T-helper 1 cell (primary cell): ENCODE measurements around the gene ARID5B.
"Not testable (repeated sequence)": the region's sequence is repeated elsewhere in the genome, so short reads cannot be mapped to it uniquely, and the experiment has no call there.

Experiments used
- DNase-seq, 5 donors: peaks; one replicate each; pipeline ENCODE4 v3.0.0-alpha.2; 2012 to 2020

ARID5B gene

DNA sequence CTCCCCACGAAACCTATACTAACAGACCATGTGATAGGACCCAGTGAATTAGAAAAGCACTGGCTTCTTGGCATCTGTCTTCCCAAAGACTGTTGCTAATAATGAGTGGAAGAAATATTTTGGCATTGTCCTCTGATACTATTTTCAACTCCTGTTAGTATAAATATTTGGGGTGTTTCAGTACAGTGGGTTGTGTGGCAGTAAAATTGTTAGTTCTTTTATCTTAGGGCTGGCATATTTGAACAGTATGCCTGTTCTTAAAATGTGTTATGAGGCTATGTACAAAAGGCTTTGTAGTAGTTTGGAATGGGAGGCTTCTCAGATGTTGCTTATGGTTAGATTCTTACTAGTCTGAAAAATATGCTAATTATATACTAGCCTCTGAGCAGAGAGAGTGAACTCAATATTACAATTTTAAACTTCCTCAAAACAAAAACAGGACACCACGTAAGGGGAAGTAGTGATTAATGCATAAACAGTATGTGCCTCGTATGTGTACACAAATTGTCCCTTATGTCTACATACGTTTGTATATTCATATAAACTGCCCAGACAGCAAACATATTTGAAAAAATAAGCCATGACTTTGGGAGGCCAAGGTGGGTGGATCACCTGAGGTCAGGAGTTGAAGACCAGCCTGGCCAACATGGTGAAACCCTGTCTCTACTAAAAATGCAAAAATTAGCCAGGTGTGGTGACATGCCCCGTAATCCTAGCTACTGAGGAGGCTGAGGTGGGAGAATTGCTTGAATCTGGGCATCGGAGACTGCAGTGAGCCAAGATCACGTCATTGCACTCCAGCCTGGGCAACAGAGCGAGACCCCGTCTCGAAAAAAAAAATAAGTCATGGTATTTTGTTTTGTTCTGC, 115.4 kb downstream of the ARID5B start:
- no peak for DNase-seq

DNA sequence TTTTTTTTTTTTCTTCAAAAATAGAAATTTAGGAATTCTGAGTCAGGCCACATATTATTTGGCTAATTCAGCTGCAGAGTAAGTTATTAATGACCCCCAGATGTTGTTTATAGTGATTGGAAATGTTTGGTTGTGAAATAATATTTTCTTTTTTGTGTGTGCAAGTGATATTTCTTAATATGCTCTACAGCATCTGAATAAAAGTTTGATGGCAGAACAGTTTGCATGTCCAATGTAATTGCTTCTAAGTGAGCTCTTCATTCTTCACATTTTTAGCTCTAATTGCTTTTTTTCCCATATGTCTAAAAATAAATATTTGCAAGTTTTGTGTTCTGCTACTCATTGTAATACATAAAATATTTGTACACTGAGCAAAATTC, 116.0 kb downstream of the ARID5B start:
- DNase-seq = no peak

DNA sequence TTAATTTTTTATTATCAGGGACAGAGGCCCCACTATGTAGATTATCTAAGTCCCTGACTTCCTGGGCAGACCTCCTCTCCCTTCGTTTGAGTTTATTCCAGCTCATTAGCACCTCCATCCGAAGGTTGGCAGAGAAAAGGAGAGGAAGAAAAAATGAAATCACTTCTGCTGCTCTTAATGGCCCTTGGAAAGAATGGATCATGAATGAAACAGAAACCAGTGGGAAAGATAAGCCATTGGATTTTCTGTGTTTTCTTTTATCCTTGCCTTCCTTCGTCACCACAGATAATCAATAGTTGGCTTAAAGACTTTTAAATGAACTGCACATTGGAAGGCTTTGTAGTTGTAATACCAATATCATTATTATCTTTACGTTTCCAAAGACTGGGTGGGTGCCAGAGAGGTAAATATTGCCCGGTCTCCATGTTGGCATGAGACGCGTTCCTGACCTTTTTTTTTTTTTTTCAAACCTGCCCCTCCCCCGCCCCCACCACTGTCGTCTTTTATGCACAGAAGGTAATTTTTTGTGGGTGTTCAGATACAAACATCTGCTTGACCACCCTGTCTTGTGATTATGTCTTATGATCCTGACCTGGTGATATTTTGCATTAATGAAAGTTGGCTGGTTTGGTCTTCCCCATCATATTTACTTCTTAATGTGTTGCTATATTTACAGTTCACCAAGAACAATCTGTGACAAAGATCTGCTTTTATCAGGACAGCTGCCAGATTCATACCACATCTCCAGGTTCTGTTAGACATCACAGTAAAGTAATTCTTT, 116.8 kb downstream of the ARID5B start:
- DNase-seq = no peak

DNA sequence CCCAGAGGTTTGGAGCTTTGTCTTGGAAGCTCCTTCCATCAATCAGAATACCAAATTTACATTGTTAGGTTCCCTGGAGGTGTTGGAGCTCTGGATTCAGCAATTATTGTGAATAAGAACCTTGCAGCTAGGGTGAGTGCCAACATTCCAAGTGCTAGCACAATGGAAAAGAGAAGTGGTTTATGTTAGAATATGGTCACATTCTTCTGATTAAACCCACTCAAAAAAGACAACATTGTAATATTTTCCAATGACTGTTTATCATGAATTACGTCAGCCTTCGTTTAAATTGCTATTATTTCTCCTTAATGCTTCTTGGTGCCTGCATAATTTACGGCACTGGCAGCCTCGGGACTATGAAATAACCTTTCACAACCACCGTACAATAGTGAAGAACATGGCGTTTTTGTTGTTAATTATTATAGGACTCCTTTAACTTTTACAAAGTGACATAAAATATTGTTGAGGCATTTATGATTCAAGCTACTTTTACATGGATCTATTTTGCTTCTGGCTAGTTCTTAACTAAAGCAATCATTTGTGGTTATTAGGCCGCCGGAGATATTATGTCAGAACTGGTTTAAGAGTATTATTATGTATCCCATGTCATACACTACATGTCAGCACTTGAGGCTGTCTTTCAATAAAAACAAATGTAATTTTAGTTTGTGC, 117.7 kb downstream of the ARID5B start:
- DNase-seq = no peak

DNA sequence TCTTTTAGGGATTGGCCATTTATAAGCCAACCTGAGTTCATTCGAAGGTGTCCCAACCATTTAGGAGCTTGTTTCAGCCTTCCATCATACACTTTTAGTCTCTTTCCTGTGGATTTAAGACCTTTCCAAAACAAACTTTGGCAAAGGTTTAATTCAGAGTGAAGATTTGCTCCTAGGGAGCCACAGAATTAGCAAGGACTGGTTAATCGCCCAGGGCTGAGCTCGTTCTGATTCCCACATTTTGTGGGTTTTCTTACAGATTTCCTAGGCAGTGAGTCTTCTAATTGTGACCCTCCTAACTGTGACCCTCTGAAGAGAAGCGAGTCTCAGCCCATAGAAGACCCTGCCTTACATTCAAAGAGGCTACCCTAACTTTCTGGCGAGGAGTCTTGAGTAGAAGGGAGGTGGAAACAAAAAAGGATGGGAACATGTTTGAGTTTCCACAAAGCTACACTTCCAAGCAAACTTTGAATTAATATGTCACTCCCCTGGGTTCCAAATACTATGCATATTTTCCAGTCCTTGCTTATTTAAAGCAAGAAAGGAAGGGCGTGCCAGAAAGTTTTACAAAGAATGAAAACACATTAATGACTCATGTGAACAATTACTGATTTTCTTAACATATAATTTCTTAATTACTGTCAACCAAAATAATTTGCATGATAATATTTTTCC, 118.3 kb downstream of the ARID5B start:
- peak in 1 of 5 donors; percentile 38 for DNase-seq

- DNase-seq = no peak
Observed at GRCh38 chr10:62021128-62021665, 119.7 kb downstream of the ARID5B start.

DNA sequence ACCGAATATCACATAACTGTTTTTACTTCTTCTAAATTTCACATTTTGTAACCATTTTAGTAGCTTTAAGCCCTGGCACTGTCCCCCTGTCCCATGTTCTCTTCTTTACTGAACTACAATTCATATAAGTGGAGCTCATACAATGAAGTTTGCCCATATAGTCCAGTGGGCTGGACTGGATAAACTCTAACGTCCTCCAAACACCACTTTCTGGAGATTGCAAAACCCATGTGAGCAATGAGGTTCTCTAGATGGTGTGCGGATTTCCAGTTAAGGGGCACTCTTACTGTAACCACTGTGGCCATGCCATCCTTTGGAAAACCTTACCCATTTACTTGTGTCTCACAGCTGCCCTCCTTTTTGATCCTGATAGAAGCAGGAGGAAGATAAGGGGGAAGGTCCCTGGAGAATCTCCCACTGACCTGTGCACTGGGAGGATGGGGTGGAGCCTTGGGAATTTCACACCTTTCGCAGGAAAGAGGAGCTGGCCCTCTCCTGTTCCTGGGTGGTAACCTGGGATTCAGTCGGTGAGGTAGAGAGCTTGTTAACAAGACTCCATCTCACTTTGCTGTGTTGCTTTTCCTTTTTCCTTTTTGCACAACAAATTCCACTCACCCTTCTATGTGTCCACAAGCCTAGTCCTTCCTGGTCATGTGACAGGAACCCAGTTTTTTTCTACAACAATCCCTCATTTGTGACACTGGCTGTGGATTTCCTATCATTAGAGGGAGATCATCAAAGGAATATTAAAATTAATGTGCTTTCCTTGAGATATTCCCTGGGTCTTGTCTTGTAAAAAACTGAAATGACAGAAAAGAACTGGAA, 120.7 kb downstream of the ARID5B start:
- no peak for DNase-seq

DNA sequence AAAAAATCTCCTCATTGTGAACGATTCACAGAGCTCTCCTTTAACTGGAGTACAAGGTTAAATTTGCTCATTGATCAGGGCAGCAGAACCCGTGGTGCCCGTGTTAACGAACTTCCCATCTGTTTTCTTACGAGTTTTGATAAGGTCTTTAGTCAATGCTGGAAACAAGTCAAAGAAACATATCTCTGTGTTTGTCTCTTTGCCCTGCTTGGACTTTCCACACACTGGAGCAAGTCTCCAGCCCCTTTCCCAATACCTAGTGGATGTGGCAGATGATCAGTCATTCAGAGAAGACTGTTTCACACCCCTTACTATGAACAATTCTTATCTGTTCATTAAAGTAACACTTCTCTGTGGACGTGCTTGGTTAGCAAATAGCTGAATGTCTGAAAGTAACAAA, 121.3 kb downstream of the ARID5B start:
- peak in 1 of 5 donors; percentile 46 for DNase-seq

- no peak for DNase-seq
Observed at GRCh38 chr10:62023329-62023728, 121.8 kb downstream of the ARID5B start.

- no peak for DNase-seq
Observed at GRCh38 chr10:62024026-62024701, 122.7 kb downstream of the ARID5B start.

- no peak for DNase-seq
Observed at GRCh38 chr10:62025134-62025794, 123.8 kb downstream of the ARID5B start.

DNA sequence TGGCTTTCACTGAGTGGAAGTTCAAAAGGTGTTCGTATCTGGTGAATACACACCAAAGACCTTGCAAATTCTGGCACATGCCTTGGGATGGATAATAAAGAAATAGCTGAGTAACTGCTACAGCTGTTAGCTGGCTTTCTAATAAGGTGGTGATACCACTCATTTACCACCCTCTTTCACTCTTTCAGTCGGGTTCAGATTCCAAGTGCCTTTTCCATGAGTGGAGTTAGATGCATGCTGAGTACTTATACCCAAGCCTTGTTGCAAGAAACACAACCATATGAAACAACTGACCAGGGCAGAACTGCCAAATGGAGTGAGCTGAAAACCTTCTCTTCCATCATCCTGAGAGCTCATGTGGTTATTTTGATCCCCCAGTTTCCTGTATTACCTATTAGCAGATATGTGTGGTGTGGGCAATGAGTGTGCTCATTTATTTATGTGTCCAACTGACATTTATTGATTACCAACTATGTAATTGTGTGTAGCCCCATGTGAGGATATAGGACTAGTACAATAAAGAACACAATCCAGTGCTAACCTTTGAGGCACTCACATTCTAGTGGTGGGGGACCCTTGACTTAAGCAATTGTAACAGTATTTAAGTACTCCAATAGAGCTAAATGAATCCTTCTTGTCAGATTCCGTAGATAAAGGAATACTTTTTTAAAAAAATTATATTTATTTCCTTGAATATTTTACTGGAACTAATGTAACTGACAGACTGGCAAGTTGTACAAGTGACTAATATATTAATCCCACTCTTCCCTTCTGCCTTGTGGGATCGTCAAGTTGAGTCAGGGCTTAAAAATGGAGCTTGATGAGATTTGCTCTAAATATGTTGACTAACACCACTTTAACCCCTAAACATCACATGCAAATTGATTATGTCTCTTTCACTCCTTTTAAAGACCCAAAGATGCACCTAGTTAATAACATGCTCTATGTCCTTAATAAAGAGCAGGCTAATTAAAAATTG, 124.7 kb downstream of the ARID5B start:
- no peak for DNase-seq

GRCh38 chr10:62027841-62028501, 126.5 kb downstream of the ARID5B start:
- DNase-seq = no peak

GRCh38 chr10:62028502-62028842, 127.0 kb downstream of the ARID5B start:
- DNase-seq = not testable (repeated sequence)

DNA sequence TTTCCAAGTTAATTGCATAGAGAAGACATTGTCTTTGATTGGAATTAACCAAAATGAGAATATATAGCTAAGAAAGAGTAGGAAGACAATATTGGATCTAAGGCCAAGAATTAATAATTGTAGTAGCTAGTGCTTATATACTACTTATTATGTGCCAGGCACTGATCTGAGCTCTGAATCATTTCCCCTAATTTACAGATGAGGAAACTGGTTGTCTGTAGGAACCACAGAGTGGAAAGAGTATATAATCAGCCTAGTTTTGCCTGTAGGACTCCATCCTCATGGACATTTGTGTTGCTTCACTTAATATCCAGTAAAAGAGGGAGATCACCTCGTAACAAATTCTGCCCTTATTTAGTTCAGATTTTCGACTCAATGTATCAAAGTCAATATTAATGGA, 127.9 kb downstream of the ARID5B start:
- DNase-seq = no peak

DNA sequence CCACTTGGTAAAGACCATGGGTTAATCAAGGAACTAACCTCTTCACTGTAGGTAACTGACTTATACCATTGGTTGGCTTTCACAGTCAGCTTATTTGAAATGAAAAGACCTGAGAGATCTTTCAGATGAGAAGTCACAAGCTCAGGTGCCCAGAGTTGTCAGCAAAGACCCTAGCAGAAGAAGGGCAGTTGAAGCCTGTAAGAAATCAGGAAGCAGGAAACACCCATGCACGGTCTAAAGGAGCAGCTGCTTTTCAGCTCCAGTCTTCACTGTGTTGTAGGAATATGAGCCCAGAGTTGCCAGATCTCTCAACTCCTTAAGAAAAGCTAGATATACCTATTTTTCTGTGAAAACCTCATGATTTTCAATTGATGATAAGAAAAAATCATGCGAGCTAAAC, 130.0 kb downstream of the ARID5B start:
- DNase-seq = no peak

DNA sequence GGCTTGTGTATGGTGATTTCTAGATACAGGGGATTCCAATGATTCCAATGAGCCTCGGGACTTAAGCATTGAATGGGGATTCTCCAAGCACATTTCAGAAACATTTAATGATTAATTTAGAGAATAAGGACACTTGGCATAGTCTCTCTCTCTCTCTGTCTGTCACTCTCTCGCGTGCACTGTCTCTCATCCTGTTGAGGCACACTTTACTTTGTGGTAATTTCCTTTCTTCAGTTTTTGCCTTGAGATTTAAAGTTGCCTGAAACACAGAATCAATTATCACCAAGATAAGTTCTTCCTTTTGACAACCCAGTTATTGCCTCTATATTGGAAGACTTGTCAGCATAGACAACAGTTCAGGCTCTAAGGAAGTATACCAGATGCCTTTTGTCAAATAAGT, 131.6 kb downstream of the ARID5B start:
- no peak for DNase-seq

- no peak for DNase-seq
Observed at GRCh38 chr10:62034096-62034640, 132.7 kb downstream of the ARID5B start.
